GM18505 (cell line): ENCODE measurements around the gene PLEKHM1.

ENCODE experiments used
- ATAC-seq: cut with Tn5 transposase; IDR thresholded peaks from one replicate; pipeline ENCODE4 v1.9.1; 2021; ENCODE audit not compliant: unreplicated experiment
- POLR2A ChIP-seq: IDR thresholded peaks from 4 replicates; pipeline ENCODE4 v1.6.1; 2011; ENCODE audit warnings: borderline replicate concordance; ENCODE audit not compliant: insufficient read depth, insufficient read length; ENCODE audit errors: extremely low read depth

Gene PLEKHM1

DNA sequence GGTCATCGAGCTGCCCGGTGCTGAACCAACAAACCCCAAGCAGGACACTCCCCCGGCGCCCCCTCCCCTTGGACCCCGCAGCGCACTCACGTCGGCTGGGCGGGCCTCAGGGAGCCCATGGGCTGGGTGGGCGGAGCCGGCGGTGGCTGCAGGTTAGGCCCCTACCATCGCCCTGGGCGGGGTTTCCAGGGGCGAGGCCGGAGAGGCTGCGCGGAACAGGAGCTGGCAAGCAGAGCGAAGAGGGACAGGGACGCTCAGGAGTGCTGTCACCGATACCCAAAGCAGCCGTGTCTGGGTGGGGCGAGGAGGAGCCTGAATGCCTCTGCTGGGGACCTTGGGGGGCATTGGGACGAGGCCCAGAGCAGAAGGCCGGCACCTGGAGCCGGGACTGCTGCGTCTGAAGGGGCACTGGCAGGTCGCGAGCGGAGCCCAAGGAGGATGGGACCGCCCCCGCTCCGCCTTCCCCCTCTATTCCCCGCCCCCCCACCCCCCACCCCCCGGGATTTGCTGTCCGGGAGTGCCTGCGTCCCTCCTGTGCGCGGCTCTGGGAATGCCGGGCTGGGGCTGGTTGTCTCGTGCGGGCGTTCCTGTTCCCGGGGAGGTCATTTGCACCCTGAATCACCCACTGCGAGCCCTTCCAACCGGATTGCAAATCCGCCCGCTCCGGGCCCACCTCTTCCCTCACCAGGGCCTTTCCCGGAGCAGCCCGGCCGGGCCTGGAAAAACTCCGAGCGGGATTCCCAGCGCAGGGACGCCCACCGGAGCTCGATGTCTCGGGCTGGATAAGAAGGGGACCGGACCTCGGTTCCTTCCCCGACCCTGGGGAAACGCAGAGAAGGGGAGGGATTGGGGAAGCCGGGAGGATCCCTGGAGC, 58.8 kb downstream of the PLEKHM1 start:
- no peak for ATAC-seq
- peak; percentile 51 for TF ChIP-seq POLR2A

DNA sequence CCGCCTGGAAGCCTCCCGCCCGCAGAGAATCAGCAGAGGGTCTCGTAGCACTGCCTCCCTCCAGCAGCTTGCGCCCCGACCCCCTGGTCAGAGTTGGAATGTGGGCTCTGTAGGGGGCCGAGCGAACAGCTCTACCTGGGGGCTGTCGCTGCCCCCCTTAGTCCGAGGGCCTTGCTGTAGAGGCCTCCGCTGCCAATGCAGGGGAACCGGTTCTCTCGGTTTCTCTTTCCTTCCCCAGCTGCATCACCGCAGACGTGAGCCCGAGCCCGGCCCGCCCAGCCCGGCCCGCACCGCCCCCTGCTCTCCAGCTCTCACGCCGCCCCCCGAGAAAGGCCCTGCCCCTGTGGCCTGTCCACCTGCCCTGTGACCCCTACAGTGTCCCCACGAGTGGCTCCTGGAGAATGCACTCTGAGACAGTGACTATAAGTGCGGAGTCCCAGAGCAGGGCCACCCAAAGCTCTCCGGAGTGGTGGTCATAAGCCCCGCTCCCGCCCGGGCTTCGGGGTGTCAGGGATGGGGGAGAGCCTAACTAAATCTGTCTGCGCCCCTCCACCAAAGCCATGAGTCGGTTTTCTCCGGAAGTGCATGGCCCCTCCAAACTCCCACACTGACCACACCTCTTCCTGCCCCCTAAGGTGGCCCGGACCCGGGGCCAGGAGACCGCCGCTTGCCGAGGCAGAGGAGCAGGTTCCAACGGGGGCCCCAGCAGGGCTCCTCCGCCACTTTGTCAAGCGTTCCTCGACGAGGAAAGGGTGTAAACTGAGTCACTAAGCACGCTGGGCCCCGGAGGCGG, 59.6 kb downstream of the PLEKHM1 start:
- TF ChIP-seq POLR2A = no peak

DNA sequence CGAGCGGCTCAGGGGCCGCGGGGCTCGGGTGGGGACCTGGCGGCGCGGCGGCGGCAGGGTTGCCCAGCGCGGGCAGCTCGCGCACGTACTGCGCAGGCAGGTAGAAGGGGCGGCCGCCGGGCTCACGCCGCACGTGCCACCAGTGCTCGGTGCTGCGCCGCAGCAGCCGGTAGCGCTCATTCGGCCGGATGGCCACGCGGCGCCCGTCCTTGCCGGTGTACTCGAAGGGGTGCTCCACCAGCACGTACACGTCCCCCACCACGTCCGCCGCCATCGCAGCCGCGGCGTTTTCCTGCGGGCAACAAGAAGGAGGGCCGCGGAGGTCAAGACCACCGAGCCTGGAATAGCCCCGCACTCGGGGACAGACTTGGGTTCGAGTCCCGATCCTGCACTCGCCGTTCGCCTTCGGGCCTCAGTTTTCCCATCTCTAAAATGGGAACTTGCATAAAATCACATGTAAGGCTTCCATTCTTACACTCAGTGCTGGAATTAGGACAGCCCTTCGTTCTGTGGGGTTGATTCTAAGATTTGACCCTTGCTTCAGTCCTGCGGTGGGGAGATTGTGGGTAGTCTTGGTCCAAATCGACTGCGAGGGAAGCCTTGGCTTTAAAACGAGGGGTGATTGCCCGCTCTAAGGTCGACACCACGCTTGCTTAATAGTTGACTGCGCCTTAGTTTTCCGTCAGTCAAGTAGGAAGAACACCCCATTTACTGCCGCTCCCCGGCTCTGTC, 60.3 kb downstream of the PLEKHM1 start:
- no peak for TF ChIP-seq POLR2A
- no peak for ATAC-seq

More for the DNA sequence above, 59.6 kb downstream of the PLEKHM1 start:
- ATAC-seq = no peak

DNA sequence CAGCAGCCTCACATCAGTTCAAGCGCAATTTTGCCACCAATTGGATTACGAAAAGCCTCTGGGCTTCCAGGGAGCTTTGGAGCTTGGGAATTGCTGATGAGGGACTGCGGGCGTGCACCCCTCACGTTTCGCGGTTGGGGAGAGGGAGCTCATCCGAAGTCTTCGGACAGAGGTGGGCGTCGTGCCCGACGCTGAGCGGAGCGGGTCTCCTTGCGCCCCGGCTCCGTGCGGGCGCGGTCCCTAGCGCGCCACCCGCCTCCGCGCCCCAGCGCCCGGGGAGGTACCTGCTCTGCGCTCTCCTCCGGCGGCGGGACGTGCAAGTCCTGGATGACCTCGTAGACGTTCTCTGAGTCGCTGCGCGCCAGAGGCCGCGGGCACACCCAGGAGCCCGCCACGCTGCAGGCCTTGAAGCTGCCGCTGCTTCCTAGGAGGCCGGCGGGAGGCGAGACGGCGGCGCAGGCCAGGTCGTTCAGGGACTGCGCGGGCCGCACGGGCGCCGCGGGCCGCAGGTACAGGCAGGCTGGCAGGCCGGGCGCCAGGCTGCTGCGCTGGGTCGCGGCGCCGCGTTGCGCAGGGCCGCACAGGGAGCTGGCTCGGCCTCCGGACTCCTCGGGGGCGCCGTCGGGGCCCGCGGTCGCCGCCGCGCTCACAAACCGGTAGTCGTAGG, 61.0 kb downstream of the PLEKHM1 start:
- no peak for ATAC-seq
- no peak for TF ChIP-seq POLR2A

DNA sequence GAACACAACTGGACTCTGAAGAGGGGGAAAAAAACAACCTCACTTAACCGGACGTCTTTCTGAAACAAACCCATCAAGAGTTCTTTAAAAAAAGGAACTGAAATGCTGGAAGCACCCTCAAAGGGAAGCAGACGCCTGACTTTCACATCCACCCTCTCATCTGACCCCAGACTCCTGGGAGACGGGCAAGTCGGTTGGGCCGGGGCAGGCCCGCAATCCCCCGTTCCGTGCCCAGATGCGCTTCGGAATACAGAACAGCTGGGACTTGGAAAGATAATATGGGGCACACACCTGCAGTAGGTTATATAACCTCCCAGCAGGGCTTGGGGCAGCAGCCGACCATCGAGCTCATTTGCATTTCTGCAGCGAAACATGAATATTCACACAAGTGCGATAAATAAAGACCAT, 61.6 kb downstream of the PLEKHM1 start:
- no peak for TF ChIP-seq POLR2A

DNA sequence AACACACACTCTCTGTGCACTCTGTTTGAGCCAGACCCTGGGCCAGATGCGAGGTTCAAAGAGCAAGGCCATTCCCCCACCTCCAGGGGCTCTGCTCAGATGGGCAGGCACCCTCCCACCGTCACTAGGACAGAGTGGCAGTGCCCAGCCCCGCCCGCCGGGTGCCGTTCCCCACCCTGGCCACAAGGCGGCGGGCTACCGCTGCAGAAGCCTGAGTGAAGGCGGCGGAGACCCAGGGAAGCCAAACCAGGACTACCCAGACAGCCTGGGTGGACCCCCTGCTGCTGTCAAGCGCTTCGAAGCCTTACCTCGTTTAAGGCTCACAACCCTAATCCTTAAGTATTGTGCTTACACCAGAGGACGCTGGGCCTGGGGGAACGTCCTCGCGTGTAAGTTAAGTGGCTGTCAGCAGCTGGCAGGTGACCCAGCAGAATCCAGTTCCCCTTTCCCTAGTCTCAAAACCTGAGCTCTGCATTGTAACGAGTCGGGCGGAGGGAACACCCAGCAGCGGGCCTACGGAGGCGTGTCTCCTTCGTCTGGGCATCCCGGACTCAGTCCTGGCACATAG, 62.4 kb downstream of the PLEKHM1 start:
- no peak for TF ChIP-seq POLR2A
- peak; percentile 50 for ATAC-seq

More for the DNA sequence above, 61.6 kb downstream of the PLEKHM1 start:
- no peak for ATAC-seq

DNA sequence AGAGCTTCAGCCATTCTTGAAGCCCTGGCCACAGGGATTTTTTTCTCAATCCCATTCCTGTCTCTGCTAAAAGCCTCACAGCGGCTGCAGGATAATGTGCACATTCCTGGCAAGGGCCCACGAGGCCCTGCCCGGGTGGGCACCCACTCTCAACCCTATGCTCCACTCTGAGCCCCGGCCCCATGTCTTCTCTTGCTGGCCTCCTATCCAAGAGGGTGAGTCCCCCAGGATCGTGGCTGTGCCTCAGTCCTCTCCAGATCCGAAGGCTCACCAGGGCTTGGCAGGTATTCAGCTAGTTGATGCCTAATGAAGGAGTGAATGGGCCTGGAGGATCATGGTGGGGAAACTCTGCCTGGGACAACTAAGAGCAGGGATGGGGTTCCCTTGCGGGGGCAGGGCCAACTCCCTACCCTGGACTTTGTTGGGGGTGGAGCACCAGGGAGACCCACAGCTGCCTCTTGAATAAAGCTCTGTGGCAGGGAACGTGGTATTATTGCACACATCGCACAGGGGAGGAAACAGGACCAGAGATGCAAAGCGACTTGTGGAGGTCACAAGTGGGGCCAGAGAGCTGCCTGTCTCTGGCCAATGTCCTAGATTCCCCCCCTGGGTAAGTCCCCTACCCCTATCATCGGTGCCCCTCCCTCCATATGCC, 63.2 kb downstream of the PLEKHM1 start:
- TF ChIP-seq POLR2A = no peak

DNA sequence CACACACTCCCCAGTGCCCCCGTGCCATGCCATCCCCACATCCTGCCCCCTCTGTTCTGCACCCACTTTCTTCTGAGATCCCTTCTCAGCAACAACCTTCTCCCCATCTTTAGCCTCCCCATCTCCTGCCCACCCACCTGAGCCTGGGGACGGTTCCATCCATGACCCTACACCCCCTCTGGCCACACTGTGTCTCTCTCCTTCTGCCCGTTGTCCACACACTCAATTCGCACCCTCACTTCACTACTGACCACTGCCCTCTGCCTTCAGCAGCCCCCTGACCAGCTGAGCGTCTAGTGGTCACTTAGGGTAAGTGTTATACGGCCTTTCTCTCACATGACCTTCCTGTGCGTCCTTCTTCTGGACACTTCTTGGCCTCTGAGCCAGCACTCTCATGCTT, 64.0 kb downstream of the PLEKHM1 start:
- no peak for TF ChIP-seq POLR2A
- ATAC-seq = no peak

More for the DNA sequence above, 63.2 kb downstream of the PLEKHM1 start:
- ATAC-seq = no peak

DNA sequence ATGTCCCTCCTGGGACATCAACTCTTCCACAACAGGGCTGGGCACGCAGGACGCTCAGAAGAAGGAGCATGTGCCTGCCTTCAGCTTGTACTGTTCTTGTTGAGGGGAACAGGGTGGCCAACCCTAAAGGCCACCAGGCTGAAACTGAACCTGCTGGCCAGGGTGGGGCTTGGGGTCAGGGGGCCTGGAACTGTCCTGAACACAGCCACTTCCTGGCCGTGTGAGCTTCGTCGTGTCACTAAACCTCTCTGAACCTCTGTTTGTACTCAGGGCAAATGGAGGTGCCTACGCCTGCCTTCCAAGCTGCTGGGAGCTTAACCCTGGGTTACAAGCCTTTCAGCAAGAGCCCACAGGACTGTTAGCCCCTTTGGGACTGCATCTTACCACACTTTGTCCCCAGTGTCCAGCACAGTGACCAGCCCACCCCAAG, 64.5 kb downstream of the PLEKHM1 start:
- TF ChIP-seq POLR2A = no peak
- no peak for ATAC-seq

DNA sequence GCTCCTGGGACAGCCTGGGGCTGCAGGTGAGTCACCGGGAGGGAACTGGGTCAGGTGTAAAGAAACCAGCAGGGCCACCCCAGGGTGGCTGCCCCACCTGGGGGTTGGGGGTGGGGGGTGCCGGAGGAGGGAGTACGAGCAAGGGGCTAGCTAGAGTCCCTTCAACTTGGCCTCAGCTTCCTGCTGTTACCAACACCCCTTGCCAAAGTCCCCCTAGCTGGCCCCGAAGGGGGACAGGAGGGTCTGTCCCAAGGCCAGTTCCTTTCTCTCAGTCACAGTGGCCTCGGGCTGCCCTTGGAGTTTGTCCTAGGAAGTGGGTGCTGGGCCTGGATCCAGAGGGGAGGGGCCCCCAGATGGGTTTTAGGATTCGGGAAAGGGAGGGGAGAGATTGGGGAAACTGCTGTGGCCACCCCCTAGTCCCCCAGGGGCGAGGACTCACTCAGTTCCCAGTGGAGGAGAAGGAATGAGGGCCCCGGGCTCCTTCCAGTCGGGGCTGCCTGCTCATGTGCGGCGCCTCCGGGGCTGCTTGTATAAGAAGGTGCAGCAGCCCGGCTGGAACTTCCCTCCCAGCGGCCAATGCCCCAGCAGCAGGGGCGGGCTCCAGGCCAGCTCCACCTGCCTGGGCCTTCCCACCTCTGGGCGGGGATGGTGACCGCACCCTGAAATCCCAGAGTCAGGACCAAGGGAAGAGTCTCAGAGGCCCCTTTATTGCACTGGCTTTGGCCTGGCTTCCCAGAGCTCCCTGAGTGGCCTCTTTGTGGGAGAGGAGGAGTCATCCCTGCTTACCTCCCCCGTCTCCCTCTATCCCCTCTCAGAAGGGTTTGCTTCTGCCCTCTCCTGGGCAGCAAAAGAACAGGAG, 65.2 kb downstream of the PLEKHM1 start:
- TF ChIP-seq POLR2A = no peak
- ATAC-seq = no peak

DNA sequence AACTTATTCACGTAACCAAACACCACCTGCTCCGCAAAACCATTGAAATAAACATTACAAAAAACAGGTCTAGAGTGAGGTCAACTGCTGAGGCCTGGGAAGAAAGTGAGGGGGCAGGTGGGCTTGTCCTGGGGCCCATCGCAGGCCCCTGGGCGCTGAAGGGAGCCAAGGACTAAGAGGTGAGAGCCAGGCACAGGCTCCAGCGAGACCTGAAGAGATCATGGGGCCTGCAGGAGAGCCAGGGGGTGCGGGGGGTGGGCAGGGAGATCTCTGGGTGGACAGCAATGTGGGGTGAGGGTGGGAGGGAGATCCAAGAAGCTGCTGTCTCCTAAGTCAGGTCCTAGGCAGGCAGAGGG, 65.8 kb downstream of the PLEKHM1 start:
- no peak for TF ChIP-seq POLR2A
- ATAC-seq = no peak
